Adipocyte (in vitro differentiated cells): ENCODE results near the gene DMRTA2.

Experiments
- DNase-seq: peaks from one replicate; pipeline ENCODE4 v3.0.0-alpha.2; 2015; ENCODE audit warnings: low read depth
- H3K27me3 ChIP-seq: replicated peaks from 2 replicates; pipeline ENCODE4 v1.7.0; 2013; ENCODE audit warnings: mild to moderate bottlenecking, low read length, moderate library complexity; ENCODE audit not compliant: control insufficient read depth, insufficient read depth
- H3K36me3 ChIP-seq: 2 replicates; pipeline ENCODE4 v1.7.0; 2013; ENCODE audit warnings: low read length, mild to moderate bottlenecking, moderate library complexity; ENCODE audit not compliant: control insufficient read depth, insufficient read depth, severe bottlenecking
- H3K4me1 ChIP-seq: 2 replicates; pipeline ENCODE4 v1.7.0; 2013; ENCODE audit warnings: mild to moderate bottlenecking, low read length, moderate library complexity; ENCODE audit not compliant: control insufficient read depth, insufficient read depth
- H3K4me3 ChIP-seq: 2 replicates; pipeline ENCODE4 v1.7.0; 2013; ENCODE audit warnings: mild to moderate bottlenecking, low read length, moderate library complexity
- H3K9ac ChIP-seq: 2 replicates; pipeline ENCODE4 v1.7.0; 2013; ENCODE audit warnings: mild to moderate bottlenecking, low read length, moderate library complexity
- H3K9me3 ChIP-seq: 2 replicates; pipeline ENCODE4 v1.7.0; 2013; ENCODE audit warnings: mild to moderate bottlenecking, low read length, moderate library complexity; ENCODE audit not compliant: control insufficient read depth

Gene DMRTA2

GRCh38 chr1:50422946-50423669 lies at the start of gene DMRTA2:
DMRTA2 (minus strand) TSS chr1:50423443; CDS start chr1:50421536, 1,907 bp downstream.
- no peak for DNase-seq
- Histone ChIP-seq H3K36me3 (no peaks in the 10 kb centered on the region), H3K4me3 (peak within 1 kb of the TSS; percentile 65), H3K9ac (no peak within 1 kb of the TSS), H3K27me3 (peaks cover 87% of the 10 kb centered on the region), H3K9me3 (no peaks in the 10 kb centered on the region), H3K4me1 (peaks cover 8% of the 10 kb centered on the region)

GRCh38 chr1:50471967-50472366 lies 48.7 kb upstream of the DMRTA2 start:
- Histone ChIP-seq H3K36me3 (peaks cover 20% of the 10 kb centered on the region), H3K9ac (no peak overlapping the region), H3K4me1 (no peaks in the 10 kb centered on the region), H3K4me3 (no peak overlapping the region), H3K27me3 (no peaks in the 10 kb centered on the region), H3K9me3 (no peaks in the 10 kb centered on the region)
- DNase-seq: no peak

DNA sequence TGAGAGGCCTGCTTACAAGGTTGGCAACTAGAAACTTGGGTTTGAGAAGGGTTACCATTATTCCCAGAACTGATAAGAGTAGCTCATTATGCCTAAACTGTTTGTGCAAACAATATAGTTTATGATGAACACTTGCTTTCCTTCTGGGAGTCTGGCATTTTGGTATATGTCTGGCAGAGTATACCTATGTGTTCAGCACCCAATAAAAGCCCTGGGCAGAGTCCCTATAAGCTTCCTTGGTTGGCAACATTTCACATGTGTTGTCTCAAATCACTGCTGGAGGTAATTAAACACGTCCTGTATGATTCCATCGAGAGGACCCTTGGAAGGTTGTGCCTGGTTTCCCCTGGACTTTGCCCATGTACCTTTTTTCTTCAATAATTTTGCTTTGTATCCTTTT lies 39.7 kb upstream of the DMRTA2 start:
- H3K9me3 ChIP-seq: no peaks in the 10 kb centered on the region

DNA sequence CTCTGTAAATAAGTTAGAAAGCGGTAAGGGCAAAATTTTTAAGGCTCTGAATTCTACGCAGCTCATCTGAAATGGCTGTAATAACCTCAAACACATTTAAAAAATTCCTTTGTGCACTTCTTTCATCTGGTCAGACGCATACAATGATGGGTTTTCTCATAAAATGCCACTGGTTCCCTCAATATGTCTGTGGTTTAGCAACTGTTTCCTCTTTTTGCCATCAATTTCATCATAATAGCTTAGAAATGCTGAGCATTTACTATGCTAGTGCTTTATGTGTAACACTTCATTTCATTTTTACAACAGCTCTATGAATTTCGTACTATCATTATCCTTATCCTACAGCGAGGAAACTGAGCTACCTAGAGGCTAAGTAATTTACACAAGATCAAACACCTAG lies 35.3 kb upstream of the DMRTA2 start:
- Histone ChIP-seq H3K27me3 (no peaks in the 10 kb centered on the region), H3K4me1 (no peaks in the 10 kb centered on the region), H3K36me3 (peaks cover 9% of the 10 kb centered on the region), H3K9me3 (no peaks in the 10 kb centered on the region), H3K4me3 (no peak overlapping the region), H3K9ac (no peak overlapping the region)
- DNase-seq: peak; percentile 22

More for the DNA sequence above, 39.7 kb upstream of the DMRTA2 start:
- Histone ChIP-seq H3K36me3 (peaks cover 13% of the 10 kb centered on the region), H3K27me3 (no peaks in the 10 kb centered on the region), H3K9ac (no peak overlapping the region), H3K4me1 (no peaks in the 10 kb centered on the region), H3K4me3 (no peak overlapping the region)
- DNase-seq: no peak

DNA sequence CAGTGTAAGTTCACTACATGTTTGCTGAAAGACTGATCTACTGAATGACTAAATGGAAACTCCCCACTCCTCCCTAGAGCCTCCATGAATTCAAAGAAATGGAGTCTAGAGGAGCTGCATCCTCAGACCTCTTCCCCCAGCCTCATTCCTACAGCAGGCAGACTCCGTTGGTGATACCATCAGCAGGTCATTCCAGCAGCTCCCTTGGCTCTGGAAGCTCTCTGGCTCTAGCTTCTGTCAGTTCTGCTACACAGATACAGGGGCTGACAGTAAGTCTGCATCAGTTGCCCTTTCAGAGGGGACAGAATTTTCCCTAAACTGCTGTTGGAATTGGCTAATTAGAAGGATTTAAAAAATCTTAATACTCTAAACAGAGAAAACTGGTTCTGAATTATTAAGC lies 31.7 kb upstream of the DMRTA2 start:
- H3K36me3 ChIP-seq: no peaks in the 10 kb centered on the region
- no peaks in the 10 kb centered on the region for H3K9me3 ChIP-seq
- H3K9ac ChIP-seq: no peak overlapping the region
- DNase-seq: no peak
- H3K4me3 ChIP-seq: no peak overlapping the region
- no peaks in the 10 kb centered on the region for H3K27me3 ChIP-seq
- peaks cover 12% of the 10 kb centered on the region for H3K4me1 ChIP-seq

GRCh38 chr1:50453266-50453665 lies 30.0 kb upstream of the DMRTA2 start:
- H3K4me3 ChIP-seq: no peak overlapping the region
- no peaks in the 10 kb centered on the region for H3K36me3 ChIP-seq
- H3K27me3 ChIP-seq: no peaks in the 10 kb centered on the region
- no peak for DNase-seq
- no peak overlapping the region for H3K9ac ChIP-seq
- H3K4me1 ChIP-seq: peaks cover 16% of the 10 kb centered on the region
- H3K9me3 ChIP-seq: no peaks in the 10 kb centered on the region

GRCh38 chr1:50452700-50453099 lies 29.5 kb upstream of the DMRTA2 start:
- Histone ChIP-seq H3K9me3 (no peaks in the 10 kb centered on the region), H3K27me3 (no peaks in the 10 kb centered on the region), H3K36me3 (no peaks in the 10 kb centered on the region), H3K4me1 (peaks cover 21% of the 10 kb centered on the region), H3K4me3 (no peak overlapping the region), H3K9ac (no peak overlapping the region)
- DNase-seq: no peak

GRCh38 chr1:50450861-50451653 lies 27.8 kb upstream of the DMRTA2 start:
- no peak for DNase-seq
- Histone ChIP-seq H3K9ac (no peak overlapping the region), H3K4me1 (peaks cover 24% of the 10 kb centered on the region), H3K9me3 (no peaks in the 10 kb centered on the region), H3K36me3 (no peaks in the 10 kb centered on the region), H3K4me3 (no peak overlapping the region), H3K27me3 (no peaks in the 10 kb centered on the region)

DNA sequence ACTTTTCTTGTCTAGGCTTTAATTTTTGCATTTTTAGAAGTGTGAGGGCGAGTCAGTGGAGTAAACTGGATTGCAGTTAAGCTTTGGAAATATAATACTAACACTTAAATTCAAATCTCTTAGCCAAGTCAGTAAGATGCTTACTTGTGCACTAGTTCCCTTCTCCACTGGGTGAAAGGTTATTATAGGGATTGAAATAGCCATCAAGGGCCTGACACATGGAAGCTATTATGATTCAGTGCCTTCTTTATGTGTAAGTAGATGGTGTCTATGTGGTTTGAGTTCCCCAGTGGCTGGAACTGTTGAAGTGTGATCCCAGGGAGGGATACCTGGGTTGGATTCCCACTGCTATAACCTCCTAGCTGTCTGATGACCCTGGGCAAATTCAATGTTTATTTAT lies 24.7 kb upstream of the DMRTA2 start:
- no peak overlapping the region for H3K4me3 ChIP-seq
- H3K9me3 ChIP-seq: no peaks in the 10 kb centered on the region
- no peaks in the 10 kb centered on the region for H3K36me3 ChIP-seq
- H3K4me1 ChIP-seq: peaks cover 24% of the 10 kb centered on the region
- no peak for DNase-seq
- no peaks in the 10 kb centered on the region for H3K27me3 ChIP-seq
- H3K9ac ChIP-seq: no peak overlapping the region

GRCh38 chr1:50441183-50441582 lies 17.9 kb upstream of the DMRTA2 start:
- DNase-seq: no peak
- H3K27me3 ChIP-seq: no peaks in the 10 kb centered on the region
- no peak overlapping the region for H3K4me3 ChIP-seq
- peaks cover 28% of the 10 kb centered on the region for H3K36me3 ChIP-seq
- H3K9ac ChIP-seq: no peak overlapping the region
- no peaks in the 10 kb centered on the region for H3K4me1 ChIP-seq
- H3K9me3 ChIP-seq: no peaks in the 10 kb centered on the region

DNA sequence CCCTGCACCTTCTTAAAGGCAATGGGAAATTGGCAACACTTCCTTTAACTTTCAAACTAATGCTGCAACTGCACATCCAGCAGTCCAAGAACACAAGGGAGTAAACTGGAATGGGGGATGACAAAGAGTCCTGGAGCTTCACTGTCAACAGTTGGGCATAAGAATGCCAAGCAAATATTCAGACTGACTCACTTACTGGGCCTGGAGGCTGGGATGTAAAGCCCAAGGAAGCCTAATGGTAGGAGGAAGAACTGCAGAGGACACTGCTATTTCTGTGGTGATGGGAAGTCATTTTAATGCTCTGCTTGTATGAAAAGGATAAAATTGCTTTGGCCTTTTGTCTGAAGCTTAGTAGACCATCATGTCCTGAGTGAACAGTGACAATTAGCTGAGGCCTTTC lies 15.7 kb upstream of the DMRTA2 start:
- Histone ChIP-seq H3K4me3 (no peak overlapping the region), H3K9me3 (no peaks in the 10 kb centered on the region), H3K27me3 (no peaks in the 10 kb centered on the region), H3K36me3 (peaks cover 28% of the 10 kb centered on the region), H3K4me1 (no peaks in the 10 kb centered on the region), H3K9ac (no peak overlapping the region)
- DNase-seq: no peak
